Fibroblast of villous mesenchyme (primary cell): ENCODE results near the gene CNN1. TPM values are rescaled to one million over a fixed set of nuclear protein-coding genes. Genes with fewer than 3 reads are reported as not detected.
A peak's percentile ranks its signal among the peaks of the same experiment; 100 is the strongest.
"Not testable (repeated sequence)": the region's sequence is repeated elsewhere in the genome, so short reads cannot be mapped to it uniquely, and the experiment has no call there.

Source experiments
- DNase-seq: peaks from one replicate; pipeline ENCODE4 v3.0.0-alpha.2; 2010; ENCODE audit warnings: low read depth
- H3K4me3 ChIP-seq: 2 replicates; pipeline ENCODE4 v1.5.1; 2011; ENCODE audit warnings: low read depth, mild to moderate bottlenecking, low read length
- small RNA-seq: library from RNA; depleted of rRNA; stranded (forward); fragments of <200 nt; gene quantifications from one replicate; pipeline ENCODE3, GENCODE V24; 2012
- total RNA-seq: library from RNA; depleted of rRNA; stranded (reverse); fragments of >200 nt; gene quantifications from 2 replicates; pipeline ENCODE4 v1.2.3, GENCODE V29; 2012
- TF ChIP-seq, protein P1 (sequence below): IDR thresholded peaks from 2 replicates; pipeline ENCODE4 v1.5.1; 2012; ENCODE audit warnings: low read depth, mild to moderate bottlenecking, low read length; ENCODE audit not compliant: insufficient read depth

Gene CNN1
- total RNA-seq, 1 donor = 61.3 TPM

DNA sequence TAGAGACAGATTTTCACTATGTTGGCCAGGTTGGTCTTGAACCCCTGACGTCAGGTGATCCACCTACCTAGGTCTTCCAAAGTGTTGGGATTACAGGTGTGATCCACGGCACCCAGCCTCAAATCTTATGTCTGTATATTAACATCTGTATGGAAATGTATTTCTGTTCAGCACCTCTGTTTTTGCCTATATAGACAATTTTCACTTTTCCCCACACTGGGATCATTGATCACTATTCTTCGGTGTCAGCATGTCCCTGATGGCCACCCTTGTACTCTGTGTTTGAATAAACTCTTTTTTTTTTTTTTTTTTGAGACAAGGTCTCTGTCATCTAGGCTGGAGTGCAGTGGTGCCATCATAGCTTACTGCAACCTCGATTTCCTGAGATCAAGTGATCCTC lies 55.4 kb downstream of the CNN1 start:
- no peak overlapping the region for H3K4me3 ChIP-seq
- no peak for DNase-seq
- TF ChIP-seq, protein P1, sequence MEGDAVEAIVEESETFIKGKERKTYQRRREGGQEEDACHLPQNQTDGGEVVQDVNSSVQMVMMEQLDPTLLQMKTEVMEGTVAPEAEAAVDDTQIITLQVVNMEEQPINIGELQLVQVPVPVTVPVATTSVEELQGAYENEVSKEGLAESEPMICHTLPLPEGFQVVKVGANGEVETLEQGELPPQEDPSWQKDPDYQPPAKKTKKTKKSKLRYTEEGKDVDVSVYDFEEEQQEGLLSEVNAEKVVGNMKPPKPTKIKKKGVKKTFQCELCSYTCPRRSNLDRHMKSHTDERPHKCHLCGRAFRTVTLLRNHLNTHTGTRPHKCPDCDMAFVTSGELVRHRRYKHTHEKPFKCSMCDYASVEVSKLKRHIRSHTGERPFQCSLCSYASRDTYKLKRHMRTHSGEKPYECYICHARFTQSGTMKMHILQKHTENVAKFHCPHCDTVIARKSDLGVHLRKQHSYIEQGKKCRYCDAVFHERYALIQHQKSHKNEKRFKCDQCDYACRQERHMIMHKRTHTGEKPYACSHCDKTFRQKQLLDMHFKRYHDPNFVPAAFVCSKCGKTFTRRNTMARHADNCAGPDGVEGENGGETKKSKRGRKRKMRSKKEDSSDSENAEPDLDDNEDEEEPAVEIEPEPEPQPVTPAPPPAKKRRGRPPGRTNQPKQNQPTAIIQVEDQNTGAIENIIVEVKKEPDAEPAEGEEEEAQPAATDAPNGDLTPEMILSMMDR = no peak

DNA sequence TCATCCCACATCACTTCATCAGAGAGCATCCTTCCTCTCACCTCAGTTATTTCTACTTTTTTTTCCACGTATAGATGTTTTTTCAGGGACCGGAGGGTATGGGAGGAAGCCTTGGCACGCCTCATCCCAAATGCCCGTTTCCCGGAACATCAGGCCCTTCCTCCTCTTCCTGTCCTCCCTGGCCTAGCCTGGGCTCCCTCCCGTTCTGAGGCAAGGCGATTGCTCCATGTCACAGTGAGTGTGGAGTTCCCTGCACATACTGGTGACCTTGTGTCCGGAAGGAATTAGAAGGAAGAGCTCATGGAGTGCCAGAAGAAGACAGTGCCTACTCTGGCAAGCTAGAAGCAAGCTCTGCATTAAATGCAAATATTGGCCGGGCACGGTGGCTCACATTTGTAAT lies 57.5 kb downstream of the CNN1 start:
- no peak overlapping the region for H3K4me3 ChIP-seq
- DNase-seq = no peak
- TF ChIP-seq, protein P1 = no peak

DNA sequence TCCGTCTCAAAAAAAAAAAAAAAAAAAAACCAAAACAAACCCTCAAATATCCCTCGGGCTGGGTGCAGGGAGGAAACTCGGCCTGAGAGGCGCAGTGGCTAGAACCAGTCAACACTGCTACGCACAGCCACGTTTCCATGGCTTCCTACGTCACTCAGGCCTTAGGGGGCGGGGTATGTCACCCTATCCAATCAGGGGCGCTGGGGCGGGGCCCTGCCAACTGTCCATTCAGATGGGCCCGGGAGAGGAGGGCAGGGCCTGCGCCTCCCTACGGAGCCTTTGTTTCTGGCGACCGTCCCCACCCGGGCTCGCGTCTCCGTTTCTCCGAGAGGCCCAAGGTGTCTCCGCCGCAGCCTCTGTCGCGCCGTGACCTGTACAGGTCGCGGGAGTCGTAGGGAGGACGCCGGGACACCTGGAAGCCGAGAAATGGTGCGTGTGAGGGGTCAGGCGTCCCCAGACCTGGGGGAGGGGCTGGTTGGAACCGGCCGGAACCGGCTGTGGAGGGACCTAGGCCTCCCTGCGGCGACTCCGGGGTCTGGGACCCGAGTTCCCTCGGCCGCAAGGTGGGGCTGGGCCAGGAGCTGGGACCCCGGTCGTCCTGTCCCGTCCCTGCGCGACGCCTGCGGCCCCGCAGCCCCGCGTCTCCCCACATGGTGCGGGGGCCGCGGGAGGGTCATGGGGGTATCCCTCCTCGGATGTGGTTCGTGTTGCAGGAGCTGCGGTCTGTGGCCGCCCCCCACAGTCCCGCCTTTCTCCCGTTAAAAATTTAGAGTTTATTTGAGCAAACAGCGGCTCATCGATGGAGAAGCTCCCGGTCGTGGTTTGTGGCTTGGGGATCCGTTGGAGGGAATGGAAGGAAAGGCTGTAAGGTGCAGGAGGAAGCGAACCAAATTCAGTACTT lies 58.8 kb downstream of the CNN1 start, which contains the start of gene ZNF627:
Gene ZNF627, plus strand, starts transcription at position 282 of the 901 bp plus-strand sequence. Its CDS starts 145 bp downstream, at position 427.
- peak; percentile 99 for DNase-seq
- peak within 1 kb of the TSS; percentile 95 for H3K4me3 ChIP-seq
- TF ChIP-seq, protein P1 = peak; percentile 13

DNA sequence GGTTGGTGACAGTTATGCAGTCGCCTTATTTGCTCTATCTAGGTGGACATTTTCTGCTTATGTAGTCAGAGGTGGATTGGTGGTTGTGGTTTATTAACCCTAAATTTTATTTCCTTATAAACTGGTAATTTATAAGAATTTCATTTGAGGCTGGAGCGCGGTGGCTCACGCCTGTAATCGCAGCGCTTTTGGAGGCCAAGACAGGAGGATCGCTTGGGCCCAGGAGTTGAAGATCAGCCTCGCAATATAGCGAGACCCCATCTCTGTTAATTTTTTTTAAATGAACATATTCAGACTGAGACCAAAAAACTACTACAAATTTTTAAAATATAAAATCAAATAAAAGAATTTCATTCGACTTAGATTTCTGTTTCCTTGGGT lies 59.4 kb downstream of the CNN1 start:
- H3K4me3 ChIP-seq = peak overlapping the region; percentile 95
- TF ChIP-seq, protein P1 = no peak
- no peak for DNase-seq

DNA sequence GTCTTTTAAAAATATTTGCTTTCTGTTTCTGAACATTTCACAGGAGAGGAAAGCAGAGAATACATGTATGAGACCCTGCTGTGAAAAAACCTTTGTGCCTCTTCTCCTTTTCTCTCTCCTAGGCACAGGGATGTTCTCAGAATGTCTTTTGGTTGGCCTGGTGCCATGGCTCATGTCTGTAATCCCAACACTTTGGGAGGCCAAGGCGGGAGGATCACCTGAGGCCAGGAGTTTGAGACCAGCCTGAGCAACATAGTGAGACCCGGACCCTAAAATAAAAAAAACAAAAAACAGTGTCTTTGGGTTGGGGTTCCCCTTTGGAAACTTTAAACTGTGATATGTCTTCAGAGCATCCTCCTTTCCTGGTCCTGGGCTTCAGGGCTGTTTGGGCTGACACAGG lies 60.1 kb downstream of the CNN1 start:
- no peak overlapping the region for H3K4me3 ChIP-seq
- TF ChIP-seq, protein P1 = no peak
- no peak for DNase-seq

DNA sequence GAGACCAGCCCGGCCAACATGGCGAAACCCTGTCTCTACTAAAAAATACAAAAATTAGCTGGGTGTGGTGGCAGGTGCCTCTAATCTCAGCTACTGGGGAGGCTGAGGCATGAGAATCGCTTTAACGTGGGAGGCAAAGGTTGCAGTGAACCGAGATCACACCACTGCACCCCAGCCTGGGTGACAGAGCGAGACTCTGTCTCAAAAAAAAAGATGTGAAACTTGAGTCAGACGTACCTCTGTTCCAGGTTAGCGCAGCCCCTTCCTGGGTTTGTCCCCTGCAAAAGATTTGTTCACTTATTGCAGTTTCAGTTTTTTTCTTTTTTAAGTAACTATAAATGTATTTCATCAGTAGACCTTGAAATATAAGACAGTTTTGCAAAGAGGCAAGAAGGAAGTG lies 61.1 kb downstream of the CNN1 start:
- H3K4me3 ChIP-seq, DNase-seq: not testable (repeated sequence)

Small RNA genes lying within 50 kb of the gene (small RNA-seq; reads per million reads assigned to genes)
- gene MIR7974 = not detected
- not detected for gene RN7SL833P

Other genes starting within 250 kb of the CNN1 start
- not detected in 2 replicates for gene TSPAN16, start 242.7 kb upstream of the CNN1 start, total RNA-seq
- 8.7 and 9.1 TPM in 2 replicates for gene RAB3D, start 199.2 kb upstream of the CNN1 start, total RNA-seq
- gene TMEM205, start 192.6 kb upstream of the CNN1 start, total RNA-seq = 96.7 and 121 TPM in 2 replicates
- gene CCDC159, start 192.3 kb upstream of the CNN1 start, total RNA-seq = 6.0 and 6.4 TPM in 2 replicates
- 16.8 and 20.6 TPM in 2 replicates for gene PLPPR2, start 183.4 kb upstream of the CNN1 start, total RNA-seq
- 0.86 and 1.3 TPM in 2 replicates for gene SWSAP1, start 164.2 kb upstream of the CNN1 start, total RNA-seq
- gene EPOR, start 154.5 kb upstream of the CNN1 start, total RNA-seq = 5.6 and 6.8 TPM in 2 replicates
- 0.32 and 1.3 TPM in 2 replicates for gene RGL3, start 119.5 kb upstream of the CNN1 start, total RNA-seq
- under 0.01 and 0.43 TPM in 2 replicates for gene ODAD3, start 103.7 kb upstream of the CNN1 start, total RNA-seq
- gene PRKCSH, start 103.2 kb upstream of the CNN1 start, total RNA-seq = 85.5 and 93.1 TPM in 2 replicates
- not detected in 2 replicates for gene ELAVL3, start 57.8 kb upstream of the CNN1 start, total RNA-seq
- gene ZNF653, start 33.0 kb upstream of the CNN1 start, total RNA-seq = 3.9 and 4.7 TPM in 2 replicates
- gene ECSIT, start 9.7 kb upstream of the CNN1 start, total RNA-seq = 22.9 and 27.4 TPM in 2 replicates
- gene ELOF1, start 20.4 kb downstream of the CNN1 start, total RNA-seq = 31.1 and 36.7 TPM in 2 replicates
- gene ACP5, start 38.8 kb downstream of the CNN1 start, total RNA-seq = 0.43 and 2.3 TPM in 2 replicates
- 16.8 and 19.0 TPM in 2 replicates for gene ZNF627, start 58.6 kb downstream of the CNN1 start, total RNA-seq
- gene ZNF823, start 200.1 kb downstream of the CNN1 start, total RNA-seq = 5.2 and 5.6 TPM in 2 replicates
- gene ZNF441, start 228.1 kb downstream of the CNN1 start, total RNA-seq = 5.6 and 6.8 TPM in 2 replicates